HEK293 (cell line): ENCODE measurements around the gene FBXO42.

Experiments
- CTCF ChIA-PET: fragments of 350-600 bp; formaldehyde crosslinking; extraction: SDS; loops from one replicate; lab custom pipeline; 2021; ENCODE audit warnings: antibody characterized with exemption; lab: Yijun Ruan, JAX
- POLR2A ChIA-PET: fragments of 300-600 bp; formaldehyde crosslinking; extraction: SDS; loops from one replicate; lab custom pipeline; 2020; ENCODE audit warnings: antibody characterized with exemption, inconsistent platforms; lab: Yijun Ruan, JAX
- H3K27ac ChIP-seq: fragments of 200-500 bp; sonication (Bioruptor generic); 2 replicates; pipeline ENCODE4 v1.5.1; 2014; ENCODE audit warnings: low read depth, low read length, control low read depth, inconsistent platforms; ENCODE audit errors: extremely low read depth
- H3K36me3 ChIP-seq, 2 experiments: fragments of 200-500 bp in 1 of 2; sonication (Bioruptor generic) in 1 of 2; 1 replicate in 1 of 2; 2 replicates in 1 of 2; pipeline ENCODE4 v1.5.1; 2014 to 2017; ENCODE audit warnings: inconsistent platforms in 2 of 2, low read length in 2 of 2; ENCODE audit not compliant: control insufficient read depth in 2 of 2, insufficient read depth in 1 of 2
- H3K4me1 ChIP-seq: fragments of 200-500 bp; sonication (Bioruptor generic); 2 replicates; pipeline ENCODE4 v1.5.1; 2014; ENCODE audit warnings: mild to moderate bottlenecking, low read length, inconsistent platforms; ENCODE audit not compliant: control insufficient read depth, insufficient read depth
- H3K4me3 ChIP-seq: 2 replicates; pipeline ENCODE4 v1.5.1; 2011; ENCODE audit warnings: low read depth, mild to moderate bottlenecking, control low read depth, low read length, moderate library complexity
- H3K9me3 ChIP-seq: fragments of 200-500 bp; sonication (Bioruptor generic); 2 replicates; pipeline ENCODE4 v1.5.1; 2014; ENCODE audit warnings: low read depth, low read length, inconsistent platforms; ENCODE audit not compliant: control insufficient read depth, insufficient read depth
- BCL11B ChIP-seq: fragments of 450-650 bp; formaldehyde crosslinking; IDR thresholded peaks from 2 replicates; pipeline ENCODE4 v1.5.1; 2016; ENCODE audit warnings: low read depth, missing biosample characterization, missing genetic modification characterization
- GLIS1 ChIP-seq: fragments of 450-650 bp; formaldehyde crosslinking; IDR thresholded peaks from 2 replicates; pipeline ENCODE4 v1.5.1; 2016; ENCODE audit warnings: missing biosample characterization, missing genetic modification characterization
- GLIS2 ChIP-seq: fragments of 450-650 bp; formaldehyde crosslinking; IDR thresholded peaks from 2 replicates; pipeline ENCODE4 v1.5.1; 2016; ENCODE audit warnings: missing biosample characterization, missing genetic modification characterization
- INSM2 ChIP-seq: fragments of 450-650 bp; formaldehyde crosslinking; IDR thresholded peaks from 2 replicates; pipeline ENCODE4 v1.5.1; 2016; ENCODE audit warnings: missing biosample characterization, missing genetic modification characterization
- PRDM1 ChIP-seq: fragments of 450-650 bp; formaldehyde crosslinking; IDR thresholded peaks from 2 replicates; pipeline ENCODE4; 2016; ENCODE audit warnings: missing biosample characterization, missing genetic modification characterization
- ZIC2 ChIP-seq: fragments of 450-650 bp; formaldehyde crosslinking; IDR thresholded peaks from 2 replicates; pipeline ENCODE4 v1.5.1; 2016; ENCODE audit warnings: missing biosample characterization, missing genetic modification characterization
- ZNF155 ChIP-seq: fragments of 450-650 bp; formaldehyde crosslinking; IDR thresholded peaks from 2 replicates; pipeline ENCODE4 v1.5.1; 2016; ENCODE audit warnings: missing biosample characterization, missing genetic modification characterization
- ZNF174 ChIP-seq: fragments of 450-650 bp; formaldehyde crosslinking; IDR thresholded peaks from 2 replicates; pipeline ENCODE4 v1.5.0; 2017; ENCODE audit warnings: missing biosample characterization, mild to moderate bottlenecking, missing genetic modification characterization
- ZNF26 ChIP-seq: fragments of 450-650 bp; formaldehyde crosslinking; IDR thresholded peaks from 2 replicates; pipeline ENCODE4 v1.5.1; 2016; ENCODE audit warnings: missing biosample characterization, missing genetic modification characterization
- ZNF335 ChIP-seq: fragments of 450-650 bp; formaldehyde crosslinking; conservative IDR thresholded peaks from 2 replicates; pipeline ENCODE4 v1.5.1; 2016; ENCODE audit warnings: missing biosample characterization, missing genetic modification characterization
- ZNF341 ChIP-seq: fragments of 450-650 bp; formaldehyde crosslinking; IDR thresholded peaks from 2 replicates; pipeline ENCODE4; 2016; ENCODE audit warnings: low read depth, missing biosample characterization, missing genetic modification characterization
- ZNF510 ChIP-seq: fragments of 450-650 bp; formaldehyde crosslinking; IDR thresholded peaks from 2 replicates; pipeline ENCODE4 v1.5.1; 2018; ENCODE audit warnings: mild to moderate bottlenecking, missing genetic modification characterization, missing biosample characterization; ENCODE audit not compliant: insufficient replicate concordance
- ZNF555 ChIP-seq: fragments of 450-650 bp; formaldehyde crosslinking; conservative IDR thresholded peaks from 2 replicates; pipeline ENCODE4 v1.5.1; 2017; ENCODE audit warnings: missing biosample characterization, mild to moderate bottlenecking, missing genetic modification characterization, inconsistent platforms
- ZNF664 ChIP-seq: fragments of 450-650 bp; formaldehyde crosslinking; IDR thresholded peaks from 2 replicates; pipeline ENCODE4 v1.5.1; 2016; ENCODE audit warnings: missing biosample characterization, missing genetic modification characterization
- ZNF791 ChIP-seq: fragments of 450-650 bp; formaldehyde crosslinking; IDR thresholded peaks from 2 replicates; pipeline ENCODE4 v1.5.1; 2016; ENCODE audit warnings: missing biosample characterization, missing genetic modification characterization
- ZNF792 ChIP-seq: fragments of 450-650 bp; formaldehyde crosslinking; IDR thresholded peaks from 2 replicates; pipeline ENCODE4 v1.5.1; 2016; ENCODE audit warnings: missing biosample characterization, missing genetic modification characterization
- TF ChIP-seq, protein P1 (sequence below): fragments of 450-650 bp; formaldehyde crosslinking; IDR thresholded peaks from 2 replicates; pipeline ENCODE4 v1.5.1; 2016; ENCODE audit warnings: missing biosample characterization, missing genetic modification characterization
- TF ChIP-seq, protein P2 (sequence below): fragments of 450-650 bp; formaldehyde crosslinking; IDR thresholded peaks from 2 replicates; pipeline ENCODE4 v1.5.1; 2016; ENCODE audit warnings: missing biosample characterization, missing genetic modification characterization

Gene FBXO42

GRCh38 chr1:16213013-16213412 is 139.3 kb downstream of the FBXO42 start:
- no peaks in the 10 kb centered on the region for H3K9me3 ChIP-seq
- H3K4me1 ChIP-seq: no peaks in the 10 kb centered on the region
- no peak overlapping the region for H3K27ac ChIP-seq
- no peak overlapping the region for H3K4me3 ChIP-seq
- no peaks in the 10 kb centered on the region for H3K36me3 ChIP-seq
- POLR2A ChIA-PET: no interaction called here
- CTCF ChIA-PET: interaction anchor here (0.5 to 0.6 kb wide), 2 partner anchors 32 to 168 kb away, joined by 3 read pairs; no protein-coding TSS in a partner anchor
- no peak for TF ChIP-seq ZNF510
- TF ChIP-seq ZNF791 (tag by site-specific recombination): no peak
- no peak for TF ChIP-seq ZNF174
- TF ChIP-seq INSM2 (tag by site-specific recombination): no peak
- no peak for TF ChIP-seq BCL11B (tag by site-specific recombination)
- peak; percentile 42; the same call in 1 of the 2 replicates for TF ChIP-seq ZNF335
- TF ChIP-seq, protein P1, sequence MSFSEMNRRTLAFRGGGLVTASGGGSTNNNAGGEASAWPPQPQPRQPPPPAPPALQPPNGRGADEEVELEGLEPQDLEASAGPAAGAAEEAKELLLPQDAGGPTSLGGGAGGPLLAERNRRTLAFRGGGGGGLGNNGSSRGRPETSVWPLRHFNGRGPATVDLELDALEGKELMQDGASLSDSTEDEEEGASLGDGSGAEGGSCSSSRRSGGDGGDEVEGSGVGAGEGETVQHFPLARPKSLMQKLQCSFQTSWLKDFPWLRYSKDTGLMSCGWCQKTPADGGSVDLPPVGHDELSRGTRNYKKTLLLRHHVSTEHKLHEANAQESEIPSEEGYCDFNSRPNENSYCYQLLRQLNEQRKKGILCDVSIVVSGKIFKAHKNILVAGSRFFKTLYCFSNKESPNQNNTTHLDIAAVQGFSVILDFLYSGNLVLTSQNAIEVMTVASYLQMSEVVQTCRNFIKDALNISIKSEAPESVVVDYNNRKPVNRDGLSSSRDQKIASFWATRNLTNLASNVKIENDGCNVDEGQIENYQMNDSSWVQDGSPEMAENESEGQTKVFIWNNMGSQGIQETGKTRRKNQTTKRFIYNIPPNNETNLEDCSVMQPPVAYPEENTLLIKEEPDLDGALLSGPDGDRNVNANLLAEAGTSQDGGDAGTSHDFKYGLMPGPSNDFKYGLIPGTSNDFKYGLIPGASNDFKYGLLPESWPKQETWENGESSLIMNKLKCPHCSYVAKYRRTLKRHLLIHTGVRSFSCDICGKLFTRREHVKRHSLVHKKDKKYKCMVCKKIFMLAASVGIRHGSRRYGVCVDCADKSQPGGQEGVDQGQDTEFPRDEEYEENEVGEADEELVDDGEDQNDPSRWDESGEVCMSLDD (tag by site-specific recombination): no peak

GRCh38 chr1:16212251-16212961 is 139.9 kb downstream of the FBXO42 start, which contains the start of gene ARHGEF19:
TSS of gene ARHGEF19 (minus strand) at chr1:16212652. CDS start at chr1:16209054, 3,598 bp downstream.
- Histone ChIP-seq H3K36me3 (no peaks in the 10 kb centered on the region), H3K4me3 (no peak within 1 kb of the TSS), H3K4me1 (no peaks in the 10 kb centered on the region), H3K27ac (no peak within 1 kb of the TSS), H3K9me3 (no peaks in the 10 kb centered on the region)
- CTCF ChIA-PET: interaction anchor here (0.5 to 1.1 kb wide), 3 partner anchors 31 to 169 kb away, joined by 3 to 5 read pairs (median 3); no protein-coding TSS in a partner anchor
- TF ChIP-seq ZNF664 (tag by site-specific recombination): no peak
- 0 out of 2 replicates have a peak, but pooled peaks have one; percentile 29 for TF ChIP-seq GLIS2 (tag by site-specific recombination)
- no peak for TF ChIP-seq ZNF555 (tag by site-specific recombination)
- peak; percentile 65 for TF ChIP-seq ZNF335
- TF ChIP-seq PRDM1 (tag by site-specific recombination): no peak
- TF ChIP-seq ZNF155 (tag by site-specific recombination): no peak
- no peak for TF ChIP-seq ZNF26
- no peak for TF ChIP-seq ZNF792 (tag by site-specific recombination)
- peak; percentile 87 for TF ChIP-seq ZNF341 (tag by site-specific recombination)
- TF ChIP-seq GLIS1 (tag by site-specific recombination): peak; percentile 87
- peak; percentile 98 for TF ChIP-seq ZIC2 (tag by site-specific recombination)
- TF ChIP-seq, protein P2, sequence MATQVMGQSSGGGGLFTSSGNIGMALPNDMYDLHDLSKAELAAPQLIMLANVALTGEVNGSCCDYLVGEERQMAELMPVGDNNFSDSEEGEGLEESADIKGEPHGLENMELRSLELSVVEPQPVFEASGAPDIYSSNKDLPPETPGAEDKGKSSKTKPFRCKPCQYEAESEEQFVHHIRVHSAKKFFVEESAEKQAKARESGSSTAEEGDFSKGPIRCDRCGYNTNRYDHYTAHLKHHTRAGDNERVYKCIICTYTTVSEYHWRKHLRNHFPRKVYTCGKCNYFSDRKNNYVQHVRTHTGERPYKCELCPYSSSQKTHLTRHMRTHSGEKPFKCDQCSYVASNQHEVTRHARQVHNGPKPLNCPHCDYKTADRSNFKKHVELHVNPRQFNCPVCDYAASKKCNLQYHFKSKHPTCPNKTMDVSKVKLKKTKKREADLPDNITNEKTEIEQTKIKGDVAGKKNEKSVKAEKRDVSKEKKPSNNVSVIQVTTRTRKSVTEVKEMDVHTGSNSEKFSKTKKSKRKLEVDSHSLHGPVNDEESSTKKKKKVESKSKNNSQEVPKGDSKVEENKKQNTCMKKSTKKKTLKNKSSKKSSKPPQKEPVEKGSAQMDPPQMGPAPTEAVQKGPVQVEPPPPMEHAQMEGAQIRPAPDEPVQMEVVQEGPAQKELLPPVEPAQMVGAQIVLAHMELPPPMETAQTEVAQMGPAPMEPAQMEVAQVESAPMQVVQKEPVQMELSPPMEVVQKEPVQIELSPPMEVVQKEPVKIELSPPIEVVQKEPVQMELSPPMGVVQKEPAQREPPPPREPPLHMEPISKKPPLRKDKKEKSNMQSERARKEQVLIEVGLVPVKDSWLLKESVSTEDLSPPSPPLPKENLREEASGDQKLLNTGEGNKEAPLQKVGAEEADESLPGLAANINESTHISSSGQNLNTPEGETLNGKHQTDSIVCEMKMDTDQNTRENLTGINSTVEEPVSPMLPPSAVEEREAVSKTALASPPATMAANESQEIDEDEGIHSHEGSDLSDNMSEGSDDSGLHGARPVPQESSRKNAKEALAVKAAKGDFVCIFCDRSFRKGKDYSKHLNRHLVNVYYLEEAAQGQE: no peak
- no peak for TF ChIP-seq ZNF174
- POLR2A ChIA-PET: no interaction called here
